CD4-positive, alpha-beta T cell (primary cell): ENCODE measurements around the gene RILPL1. TPM values are rescaled to one million over a fixed set of nuclear protein-coding genes. Genes with fewer than 3 reads are reported as not detected.

Source experiments
- ATAC-seq: fragments of 200-7000 bp; cut with Tn5 transposase; one replicate; pipeline ENCODE4 v1.10.0; 2022; ENCODE audit warnings: mild to moderate bottlenecking; ENCODE audit not compliant: poor library complexity
- CTCF ChIA-PET: fragments of 350-600 bp; sonication (Branson Sonifier 250); formaldehyde crosslinking; loops from one replicate; lab custom pipeline; 2021; ENCODE audit warnings: antibody characterized with exemption, inconsistent platforms; lab: Charles Lee
- POLR2A ChIA-PET: fragments of 350-600 bp; sonication (Branson Sonifier 250); formaldehyde crosslinking; loops from one replicate; lab custom pipeline; 2021; ENCODE audit warnings: antibody characterized with exemption, inconsistent platforms; lab: Charles Lee
- DNase-seq, 14 experiments: peaks; one replicate each; pipeline ENCODE4 v3.0.0-alpha.2; 2013 to 2020; ENCODE audit warnings: mixed read lengths in 2 of 14
- H3K27ac ChIP-seq, 2 donors: one replicate each; pipeline versions ENCODE4 v1.5.1 to v1.7.0; 2013; ENCODE audit warnings: low read length in 2 of 2, low read depth in 1 of 2, mild to moderate bottlenecking in 1 of 2
- H3K27me3 ChIP-seq, 2 experiments: 1 replicate in 1 of 2; 2 replicates in 1 of 2; pipeline versions ENCODE4 v1.6.1 to v1.7.0; 2013; ENCODE audit warnings: low read length in 2 of 2, control low read depth in 1 of 2, mild to moderate bottlenecking in 1 of 2, moderate library complexity in 1 of 2; ENCODE audit not compliant: insufficient read depth in 2 of 2, control insufficient read depth in 1 of 2
- H3K36me3 ChIP-seq: one replicate; pipeline ENCODE4 v1.6.1; 2013; ENCODE audit warnings: low read length, control low read depth; ENCODE audit not compliant: insufficient read depth
- H3K4me1 ChIP-seq: one replicate; pipeline ENCODE4 v1.6.1; 2013; ENCODE audit warnings: low read length, control low read depth; ENCODE audit not compliant: insufficient read depth
- H3K4me3 ChIP-seq: one replicate; pipeline ENCODE4 v1.5.1; 2013; ENCODE audit warnings: mild to moderate bottlenecking, low read length, moderate library complexity
- H3K9me3 ChIP-seq, 2 experiments: 1 replicate in 1 of 2; 2 replicates in 1 of 2; pipeline versions ENCODE4 v1.6.1 to v1.7.0; 2013; ENCODE audit warnings: low read length in 2 of 2, mild to moderate bottlenecking in 2 of 2, control low read depth in 1 of 2, moderate library complexity in 1 of 2; ENCODE audit not compliant: control insufficient read depth in 1 of 2, insufficient read depth in 1 of 2
- H3K27ac Mint-ChIP-seq: one replicate; pipeline ENCODE4 v1.8.0; 2020; ENCODE audit warnings: mixed read lengths
- H3K27me3 Mint-ChIP-seq: one replicate; pipeline ENCODE4 v1.8.0; 2021; ENCODE audit warnings: mixed read lengths
- H3K36me3 Mint-ChIP-seq: one replicate; pipeline ENCODE4 v1.8.0; 2021; ENCODE audit warnings: low read depth, mixed read lengths
- H3K4me1 Mint-ChIP-seq: one replicate; pipeline ENCODE4 v1.8.0; 2021; ENCODE audit warnings: low read depth, mixed read lengths
- H3K4me3 Mint-ChIP-seq: one replicate; pipeline ENCODE4 v1.8.0; 2020; ENCODE audit warnings: mild to moderate bottlenecking, mixed read lengths
- H3K9me3 Mint-ChIP-seq: one replicate; pipeline ENCODE4 v1.8.0; 2020; ENCODE audit warnings: mixed read lengths
- intact Hi-C, 2 experiments: fragments of 100-400 bp; cut with DNase I in 1 of 2; cut with micrococcal nuclease in 1 of 2; formaldehyde crosslinking; loops; one replicate each; pipeline versions ENCODE4 v1.15.1 to v1.9.0; 2023 to 2025; cut with DNase I, micrococcal nuclease
- total RNA-seq, 174 experiments: library from RNA in 2 of 174; stranded (reverse) in 2 of 174; gene quantifications; one replicate each; pipeline ENCODE4 v1.2.3 and lab custom pipeline; 2021 to 2026
- TF ChIP-seq, protein P1 (sequence below): fragments of 200-600 bp; IDR thresholded peaks from one replicate; pipeline ENCODE4 v1.8.0; 2022; ENCODE audit warnings: antibody characterized with exemption, mild to moderate bottlenecking

RILPL1 gene
- total RNA-seq, 2 experiments from 2014 or later: 3.3 to 3.4 TPM

DNA sequence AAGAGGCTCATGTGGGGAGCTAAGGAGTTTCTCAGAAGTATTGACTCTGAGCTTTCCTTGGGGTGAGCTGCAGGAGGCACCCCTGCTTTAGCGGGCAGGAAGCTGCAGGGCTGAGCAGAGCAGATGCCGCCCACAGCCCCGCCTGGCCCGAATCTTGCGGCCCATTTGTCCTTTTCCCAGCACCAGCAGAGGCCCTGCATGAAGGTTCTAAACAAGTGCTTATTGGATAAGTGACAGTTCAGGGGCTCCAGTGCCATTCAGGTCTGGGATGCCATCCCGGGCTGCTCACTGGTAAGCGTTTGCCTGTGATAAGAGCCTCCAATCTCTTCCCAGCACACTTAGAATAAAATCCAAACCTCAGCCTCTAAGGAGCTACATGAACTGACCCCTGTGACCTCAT, 11.4 kb downstream of the RILPL1 start:
- DNase-seq (no peak), ATAC-seq (no peak)
- Mint-ChIP-seq H3K36me3 (peaks cover 35% of the 10 kb centered on the region), H3K27ac (no peak overlapping the region), H3K27me3 (no peaks in the 10 kb centered on the region), H3K4me3 (no peak overlapping the region), H3K4me1 (no peaks in the 10 kb centered on the region), H3K9me3 (no peaks in the 10 kb centered on the region)
- H3K4me1 ChIP-seq: no peaks in the 10 kb centered on the region
- no peak overlapping the region for H3K27ac ChIP-seq
- H3K36me3 ChIP-seq: peaks cover 10% of the 10 kb centered on the region
- ChIA-PET POLR2A (no interaction called here), CTCF (no interaction called here)
- intact Hi-C loops: no loop called here
- H3K4me3 ChIP-seq: no peak overlapping the region
- H3K9me3 ChIP-seq: peaks cover 0 to 3% of the 10 kb centered on the region in 2 experiments
- H3K27me3 ChIP-seq: no peaks in the 10 kb centered on the region
- TF ChIP-seq, protein P1, sequence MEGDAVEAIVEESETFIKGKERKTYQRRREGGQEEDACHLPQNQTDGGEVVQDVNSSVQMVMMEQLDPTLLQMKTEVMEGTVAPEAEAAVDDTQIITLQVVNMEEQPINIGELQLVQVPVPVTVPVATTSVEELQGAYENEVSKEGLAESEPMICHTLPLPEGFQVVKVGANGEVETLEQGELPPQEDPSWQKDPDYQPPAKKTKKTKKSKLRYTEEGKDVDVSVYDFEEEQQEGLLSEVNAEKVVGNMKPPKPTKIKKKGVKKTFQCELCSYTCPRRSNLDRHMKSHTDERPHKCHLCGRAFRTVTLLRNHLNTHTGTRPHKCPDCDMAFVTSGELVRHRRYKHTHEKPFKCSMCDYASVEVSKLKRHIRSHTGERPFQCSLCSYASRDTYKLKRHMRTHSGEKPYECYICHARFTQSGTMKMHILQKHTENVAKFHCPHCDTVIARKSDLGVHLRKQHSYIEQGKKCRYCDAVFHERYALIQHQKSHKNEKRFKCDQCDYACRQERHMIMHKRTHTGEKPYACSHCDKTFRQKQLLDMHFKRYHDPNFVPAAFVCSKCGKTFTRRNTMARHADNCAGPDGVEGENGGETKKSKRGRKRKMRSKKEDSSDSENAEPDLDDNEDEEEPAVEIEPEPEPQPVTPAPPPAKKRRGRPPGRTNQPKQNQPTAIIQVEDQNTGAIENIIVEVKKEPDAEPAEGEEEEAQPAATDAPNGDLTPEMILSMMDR: no peak

DNA sequence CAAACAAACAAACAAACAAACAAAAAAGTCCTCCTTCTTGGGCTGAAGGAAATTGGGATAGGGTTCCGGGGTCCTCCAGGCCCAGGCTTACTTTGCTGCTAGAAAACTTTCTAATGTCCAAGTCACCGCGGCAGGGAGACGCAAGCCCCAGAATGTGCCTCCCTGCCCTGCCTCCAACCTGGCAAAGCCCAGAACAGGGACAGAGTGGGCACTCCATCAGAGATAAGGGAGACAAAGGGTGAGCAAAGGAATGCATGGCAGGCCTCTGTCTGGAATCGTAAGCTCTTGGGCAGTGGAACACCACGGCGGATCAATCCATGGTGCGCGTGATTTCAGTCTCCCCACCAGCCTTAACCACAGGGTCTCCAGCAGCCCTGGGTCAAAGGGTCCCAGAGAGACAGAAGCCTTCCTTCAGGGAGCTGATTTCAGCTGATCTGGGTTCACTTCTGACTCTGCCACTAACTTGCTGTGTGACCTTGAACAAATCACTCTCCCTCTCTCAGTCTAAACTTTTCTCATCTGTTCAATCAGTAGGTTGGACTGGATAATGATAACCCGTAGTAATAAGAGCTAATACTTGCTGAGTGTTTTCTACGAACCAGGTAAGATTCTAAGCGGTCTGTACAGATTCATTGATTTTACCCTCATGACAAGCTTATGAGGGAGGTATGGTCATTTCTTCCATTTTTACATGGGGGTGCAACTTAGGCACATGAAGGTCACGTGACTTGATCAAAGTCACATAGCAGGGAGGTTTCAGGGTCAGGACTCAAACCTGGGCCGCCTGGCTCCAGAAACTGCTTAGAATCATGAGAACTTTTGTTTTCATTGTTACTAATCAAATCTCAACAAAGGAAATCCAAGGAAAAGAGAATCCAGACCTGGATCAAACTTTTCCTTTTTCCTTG, 12.7 kb downstream of the RILPL1 start:
- CTCF ChIA-PET: no interaction called here
- DNase-seq: no peak
- TF ChIP-seq, protein P1: no peak
- no peak overlapping the region for H3K4me3 ChIP-seq
- Mint-ChIP-seq H3K9me3 (no peaks in the 10 kb centered on the region), H3K27ac (no peak overlapping the region), H3K27me3 (no peaks in the 10 kb centered on the region), H3K36me3 (peaks cover 40% of the 10 kb centered on the region), H3K4me1 (no peaks in the 10 kb centered on the region), H3K4me3 (no peak overlapping the region)
- H3K27ac ChIP-seq: no peak overlapping the region
- peaks cover 0 to 3% of the 10 kb centered on the region in 2 experiments for H3K9me3 ChIP-seq
- H3K27me3 ChIP-seq: no peaks in the 10 kb centered on the region
- no peaks in the 10 kb centered on the region for H3K4me1 ChIP-seq
- H3K36me3 ChIP-seq: peaks cover 13% of the 10 kb centered on the region
- POLR2A ChIA-PET: no interaction called here
- ATAC-seq: no peak
- intact Hi-C loops: no loop called here

DNA sequence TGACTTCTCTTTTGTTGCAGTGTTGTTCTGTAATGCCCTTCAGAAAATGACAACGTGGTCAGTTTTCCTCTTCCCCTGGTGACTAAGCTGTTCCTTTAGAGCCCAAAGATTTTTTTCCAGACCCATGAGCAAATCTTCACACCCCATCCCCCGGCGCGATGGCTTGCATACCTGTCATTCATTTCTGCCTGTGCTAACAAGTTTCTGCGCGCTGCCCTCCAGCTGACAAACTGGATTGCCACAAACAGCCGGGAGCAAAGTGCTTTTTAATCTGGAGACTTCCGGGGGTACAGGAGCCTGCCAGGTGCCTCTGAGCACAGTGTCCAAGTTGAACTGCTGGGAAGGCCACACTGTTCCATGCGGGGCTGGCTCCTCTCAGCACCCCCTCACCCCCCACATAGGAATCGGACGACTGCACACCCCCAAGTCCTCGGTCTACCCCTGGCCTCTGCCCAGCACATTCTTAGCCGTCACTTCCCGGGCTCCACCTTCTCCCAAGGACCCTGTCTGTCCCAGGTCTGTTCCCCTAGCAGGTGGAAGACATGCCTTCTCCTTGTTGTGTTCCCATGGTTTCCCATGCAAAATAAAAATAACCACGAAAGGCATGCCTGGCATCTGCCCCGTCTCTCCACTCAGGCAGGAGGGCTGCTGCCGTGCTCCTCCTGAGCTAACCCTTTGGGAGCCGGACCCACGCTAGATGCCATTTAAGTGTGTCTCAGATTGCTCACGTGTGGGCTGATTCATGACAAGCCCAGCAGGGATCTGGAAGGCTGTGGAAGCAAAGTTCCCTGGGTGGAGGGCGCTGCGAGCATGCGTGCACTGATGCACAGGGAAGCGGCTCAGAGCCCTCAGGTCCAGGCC, 14.1 kb downstream of the RILPL1 start:
- no peak for ATAC-seq

More for the DNA sequence above, 14.1 kb downstream of the RILPL1 start:
- ChIA-PET POLR2A (no interaction called here), CTCF (no interaction called here)
- H3K9me3 Mint-ChIP-seq: no peaks in the 10 kb centered on the region
- no peaks in the 10 kb centered on the region for H3K27me3 Mint-ChIP-seq
- intact Hi-C loops: no loop called here
- Histone ChIP-seq H3K4me1 (no peaks in the 10 kb centered on the region), H3K9me3 (peaks cover 0 to 3% of the 10 kb centered on the region in 2 experiments), H3K27me3 (no peaks in the 10 kb centered on the region), H3K4me3 (no peak overlapping the region), H3K36me3 (peaks cover 13% of the 10 kb centered on the region), H3K27ac (no peak overlapping the region)
- DNase-seq: no peak
- TF ChIP-seq, protein P1: no peak
- H3K36me3 Mint-ChIP-seq: peaks cover 40% of the 10 kb centered on the region
- no peaks in the 10 kb centered on the region for H3K4me1 Mint-ChIP-seq
- H3K4me3 Mint-ChIP-seq: no peak overlapping the region
- no peak overlapping the region for H3K27ac Mint-ChIP-seq
